ENCODE results near the gene USP48.
"Not testable (repeated sequence)": the region's sequence is repeated elsewhere in the genome, so short reads cannot be mapped to it uniquely, and the experiment has no call there.

USP48 gene

DNA sequence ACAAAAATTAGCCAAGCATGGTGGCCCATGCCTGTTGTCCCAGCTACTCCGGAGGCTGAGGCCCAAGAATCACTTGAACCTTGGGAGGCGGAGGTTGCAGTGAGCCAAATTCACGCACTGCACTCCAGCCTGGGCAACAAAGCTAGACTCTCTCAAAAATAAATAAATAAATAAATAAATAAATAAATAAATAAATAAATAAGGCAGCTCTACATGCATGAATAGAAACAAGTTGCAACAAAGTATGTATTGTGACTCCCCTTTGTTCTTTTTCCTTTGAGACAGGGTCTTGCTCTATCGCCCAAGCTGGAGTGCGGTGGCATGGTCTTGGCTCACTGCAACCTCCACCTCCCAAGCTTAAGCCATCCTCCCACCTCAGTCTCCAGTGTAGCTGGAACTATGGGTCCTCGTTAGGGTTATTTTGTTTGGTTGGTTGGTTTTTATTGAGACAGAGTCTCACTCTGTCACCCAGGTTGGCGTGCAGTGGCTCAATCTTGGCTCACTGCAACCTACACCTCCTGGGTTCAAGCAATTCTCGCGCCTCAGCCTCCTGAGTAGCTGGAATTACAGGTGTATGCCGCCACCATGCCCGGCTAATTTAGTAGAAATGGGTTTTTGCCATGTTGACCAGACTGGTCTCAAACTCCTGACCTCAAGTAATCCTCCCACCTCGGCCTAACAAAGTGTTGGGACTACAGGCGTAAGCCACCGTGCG lies 8.0 kb downstream of the USP48 start:
- ChIA-PET CTCF (no interaction called here), POLR2A (interaction anchor here (1.3 kb wide), 1 partner anchor 8 kb away, joined by 6 read pairs; the partner anchor contains the start of gene USP48)
- no peak for DNase-seq (ENCODE audit: extremely low spot score)
- TF ChIP-seq SP1 (IDR thresholded peaks at IDR 0.05): no peak
- no peak for TF ChIP-seq L3MBTL2 (conservative IDR thresholded peaks at IDR 0.05)
- TF ChIP-seq CTBP1 (IDR thresholded peaks at IDR 0.05; ENCODE audit: borderline replicate concordance): no peak
- no peak for TF ChIP-seq ELF4 (IDR thresholded peaks at IDR 0.05)
- no peak for TF ChIP-seq FOXM1 (IDR thresholded peaks at IDR 0.05; ENCODE audit: borderline replicate concordance)
- no peak for TF ChIP-seq SUZ12 (IDR thresholded peaks at IDR 0.05)
- no peak for TF ChIP-seq LEF1 (IDR thresholded peaks at IDR 0.05; ENCODE audit: borderline replicate concordance)
- no peak for TF ChIP-seq NFRKB (IDR thresholded peaks at IDR 0.05)
- TF ChIP-seq FOXK2 (IDR thresholded peaks at IDR 0.05): no peak
- no peak for TF ChIP-seq HDGF (IDR thresholded peaks at IDR 0.05; ENCODE audit: borderline replicate concordance)

DNA sequence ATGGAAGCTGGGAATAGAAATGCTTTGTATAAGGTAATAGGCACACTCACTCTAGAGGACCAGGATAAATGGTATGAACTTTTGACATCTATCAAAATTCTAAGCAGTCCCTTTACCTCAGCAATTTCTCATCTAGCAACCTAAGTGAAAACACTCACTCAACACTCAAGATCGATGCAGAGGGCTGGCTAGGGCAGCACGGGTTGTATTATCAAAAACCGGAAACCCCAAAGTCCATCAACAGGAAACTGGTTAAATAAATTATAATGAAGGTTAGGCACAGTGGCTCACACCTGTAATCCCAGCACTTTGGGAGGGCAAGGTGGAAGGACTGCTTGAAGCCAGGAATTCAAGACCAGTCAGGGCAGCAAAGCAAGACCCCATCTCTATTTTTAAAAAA lies 9.4 kb downstream of the USP48 start:
- DNase-seq (ENCODE audit: extremely low spot score): no peak
- POLR2A ChIA-PET: interaction anchor here (1.3 kb wide), 1 partner anchor 9 kb away, joined by 6 read pairs; the partner anchor contains the start of gene USP48
- CTCF ChIA-PET: no interaction called here
- TF ChIP-seq LEF1 (IDR thresholded peaks at IDR 0.05; ENCODE audit: borderline replicate concordance): no peak
- no peak for TF ChIP-seq FOXA1 (IDR thresholded peaks at IDR 0.05)
- no peak for TF ChIP-seq PKNOX1 (IDR thresholded peaks at IDR 0.05)
- TF ChIP-seq SP1 (IDR thresholded peaks at IDR 0.05): no peak
- TF ChIP-seq FOXK2 (IDR thresholded peaks at IDR 0.05): no peak
- TF ChIP-seq HDGF (IDR thresholded peaks at IDR 0.05; ENCODE audit: borderline replicate concordance): no peak
- no peak for TF ChIP-seq NFRKB (IDR thresholded peaks at IDR 0.05)
- no peak for TF ChIP-seq SUZ12 (IDR thresholded peaks at IDR 0.05)
- TF ChIP-seq CTBP1 (IDR thresholded peaks at IDR 0.05; ENCODE audit: borderline replicate concordance): no peak

- DNase-seq (ENCODE audit: extremely low spot score); CTCF ChIA-PET: not testable (repeated sequence)
- POLR2A ChIA-PET: interaction anchor here (1.2 kb wide), 1 partner anchor 10 kb away, joined by 3 read pairs; no protein-coding TSS in a partner anchor
These were observed 11.3 kb downstream of the USP48 start for GRCh38 chr1:21771672-21772071.

- CTCF ChIA-PET; DNase-seq (ENCODE audit: extremely low spot score); POLR2A ChIA-PET: not testable (repeated sequence)
These were observed 12.3 kb downstream of the USP48 start for GRCh38 chr1:21770602-21771001.

DNA sequence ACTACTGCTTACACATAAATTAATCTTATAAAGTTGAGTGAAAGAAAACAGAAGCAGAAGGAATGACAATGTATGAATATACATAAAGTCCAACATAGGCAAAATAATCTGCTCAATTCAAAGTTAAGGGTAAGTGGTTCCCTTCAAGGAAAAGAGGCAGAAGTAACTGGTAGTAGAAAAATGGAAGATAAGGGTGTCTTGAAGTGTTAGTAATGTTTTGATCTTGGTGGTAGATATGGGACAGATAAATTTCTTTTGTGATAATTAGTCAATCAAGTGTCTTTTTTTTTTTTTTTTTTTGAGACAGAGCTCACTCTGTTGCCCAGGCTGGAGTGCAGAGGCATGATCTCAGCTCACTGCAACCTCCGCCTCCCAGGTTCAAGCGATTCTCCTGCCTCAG lies 12.7 kb downstream of the USP48 start:
- POLR2A ChIA-PET: no interaction called here
- no peak for TF ChIP-seq NFRKB (IDR thresholded peaks at IDR 0.05)
- TF ChIP-seq FOXM1 (IDR thresholded peaks at IDR 0.05; ENCODE audit: borderline replicate concordance): no peak
- no peak for TF ChIP-seq BHLHE40 (IDR thresholded peaks at IDR 0.05; ENCODE audit: borderline replicate concordance)
- TF ChIP-seq ZNF384 (IDR thresholded peaks at IDR 0.05): no peak
- no peak for TF ChIP-seq ARNT (IDR thresholded peaks at IDR 0.05)
- no peak for TF ChIP-seq TARDBP (IDR thresholded peaks at IDR 0.05)
- no peak for TF ChIP-seq HDGF (IDR thresholded peaks at IDR 0.05; ENCODE audit: borderline replicate concordance)
- no peak for TF ChIP-seq SUZ12 (IDR thresholded peaks at IDR 0.05)
- TF ChIP-seq L3MBTL2 (conservative IDR thresholded peaks at IDR 0.05): no peak
- no peak for TF ChIP-seq ELF4 (IDR thresholded peaks at IDR 0.05)
- no peak for TF ChIP-seq CTBP1 (IDR thresholded peaks at IDR 0.05; ENCODE audit: borderline replicate concordance)
- no peak for TF ChIP-seq LEF1 (IDR thresholded peaks at IDR 0.05; ENCODE audit: borderline replicate concordance)
- TF ChIP-seq SP1 (IDR thresholded peaks at IDR 0.05): no peak
- TF ChIP-seq FOXK2 (IDR thresholded peaks at IDR 0.05): no peak
- DNase-seq (ENCODE audit: extremely low spot score): no peak
- CTCF ChIA-PET: interaction anchor here (0.7 kb wide), 1 partner anchor 12 kb away, joined by 3 read pairs; no protein-coding TSS in a partner anchor

- CTCF ChIA-PET; POLR2A ChIA-PET; DNase-seq (ENCODE audit: extremely low spot score): not testable (repeated sequence)
These were observed 15.8 kb downstream of the USP48 start for GRCh38 chr1:21767106-21767505.

DNA sequence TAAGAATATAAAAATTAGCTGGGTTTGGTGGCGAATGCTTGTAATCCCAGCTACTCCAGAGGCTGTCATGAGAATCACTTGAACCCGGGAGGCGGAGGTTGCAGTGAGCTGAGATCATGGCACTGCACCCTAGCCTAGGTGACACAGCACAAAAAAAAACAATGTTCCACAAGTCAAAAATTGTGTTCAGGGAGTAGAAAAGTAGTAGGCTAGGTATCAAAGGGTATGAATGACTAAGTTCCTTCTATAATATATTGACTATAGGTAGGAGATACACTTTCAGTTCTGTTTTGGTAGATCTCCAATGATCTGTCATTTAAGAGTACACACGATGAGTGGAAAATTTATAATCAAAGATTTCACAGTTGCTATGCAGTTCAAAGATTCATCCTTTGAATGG lies 16.7 kb downstream of the USP48 start:
- POLR2A ChIA-PET: no interaction called here
- CTCF ChIA-PET: no interaction called here
- TF ChIP-seq CTBP1 (IDR thresholded peaks at IDR 0.05; ENCODE audit: borderline replicate concordance) (no peak), BHLHE40 (IDR thresholded peaks at IDR 0.05; ENCODE audit: borderline replicate concordance) (no peak), FOXM1 (IDR thresholded peaks at IDR 0.05; ENCODE audit: borderline replicate concordance) (no peak), PKNOX1 (IDR thresholded peaks at IDR 0.05) (no peak)
- DNase-seq (ENCODE audit: extremely low spot score): no peak
